Keratinocyte (primary cell): ENCODE data around the gene GPC4. TPM values are rescaled to one million over a fixed set of nuclear protein-coding genes. Genes with fewer than 3 reads are reported as not detected.

Source experiments
- DNase-seq: peaks from one replicate; pipeline ENCODE4 v3.0.0-alpha.2; 2011; ENCODE audit warnings: low read depth, missing footprints, low spot score
- FAIRE-seq: peaks from 2 replicates; lab custom pipeline; 2011; peaks lifted over from hg19 to GRCh38; lab: Jason Lieb, UNC
- H2AFZ ChIP-seq: 2 replicates; pipeline ENCODE4 v1.6.0; 2012; ENCODE audit warnings: low read length, control low read depth, inconsistent platforms; ENCODE audit not compliant: control insufficient read depth
- H3K27ac ChIP-seq: 2 replicates; pipeline ENCODE4 v1.5.1; 2011; ENCODE audit warnings: low read length; ENCODE audit not compliant: control insufficient read depth, insufficient read depth
- H3K27me3 ChIP-seq: 3 replicates; pipeline ENCODE4 v1.6.0; 2011; ENCODE audit warnings: low read length; ENCODE audit not compliant: control insufficient read depth, insufficient read depth; ENCODE audit errors: extremely low read depth
- H3K36me3 ChIP-seq, 2 experiments: 2 replicates in 1 of 2; 3 replicates in 1 of 2; pipeline ENCODE4 v1.5.1; 2011; ENCODE audit warnings: low read length in 2 of 2, mild to moderate bottlenecking in 1 of 2; ENCODE audit not compliant: control insufficient read depth in 2 of 2, insufficient read depth in 2 of 2; ENCODE audit errors: extremely low read depth in 1 of 2
- H3K4me1 ChIP-seq: 3 replicates; pipeline ENCODE4 v1.5.1; 2011; ENCODE audit warnings: low read length; ENCODE audit not compliant: control insufficient read depth, insufficient read depth; ENCODE audit errors: extremely low read depth
- H3K4me2 ChIP-seq: 3 replicates; pipeline ENCODE4 v1.6.0; 2011; ENCODE audit warnings: low read depth, low read length; ENCODE audit not compliant: control insufficient read depth, insufficient read depth; ENCODE audit errors: extremely low read depth
- H3K4me3 ChIP-seq, 3 experiments: fragments of 200-600 bp in 1 of 3; sonication (generic) in 1 of 3; 2 replicates in 2 of 3; 3 replicates in 1 of 3; pipeline ENCODE4 v1.5.1; 2011 to 2016; ENCODE audit warnings: low read length in 3 of 3, mild to moderate bottlenecking in 3 of 3, control low read depth in 2 of 3, inconsistent platforms in 1 of 3, low read depth in 1 of 3, mixed read lengths in 1 of 3, mixed run types in 1 of 3, moderate library complexity in 1 of 3; ENCODE audit not compliant: control insufficient read depth in 2 of 3, insufficient read depth in 2 of 3; ENCODE audit errors: extremely low read depth in 1 of 3
- H3K79me2 ChIP-seq: 2 replicates; pipeline ENCODE4 v1.6.0; 2012; ENCODE audit warnings: low read length; ENCODE audit not compliant: control insufficient read depth, insufficient read depth
- H3K9ac ChIP-seq: 3 replicates; pipeline ENCODE4 v1.6.0; 2011; ENCODE audit warnings: low read length; ENCODE audit not compliant: control insufficient read depth, insufficient read depth; ENCODE audit errors: extremely low read depth
- H3K9me1 ChIP-seq: 3 replicates; pipeline ENCODE4 v1.6.0; 2011; ENCODE audit warnings: low read length; ENCODE audit not compliant: control insufficient read depth, insufficient read depth; ENCODE audit errors: extremely low read depth
- H3K9me3 ChIP-seq: 2 replicates; pipeline ENCODE4 v1.5.1; 2012; ENCODE audit warnings: low read depth, low read length; ENCODE audit not compliant: control insufficient read depth
- H4K20me1 ChIP-seq: 3 replicates; pipeline ENCODE4 v1.6.0; 2011; ENCODE audit warnings: low read length; ENCODE audit not compliant: control insufficient read depth, insufficient read depth; ENCODE audit errors: extremely low read depth
- EZH2 ChIP-seq: IDR thresholded peaks from one replicate; pipeline ENCODE4 v1.6.1; 2012; ENCODE audit warnings: inconsistent platforms, mild to moderate bottlenecking, low read length, moderate library complexity
- dilution Hi-C: fragments of 300-500 bp; cut with MboI; formaldehyde crosslinking; loops from one replicate; pipeline ENCODE4 v1.7.0; 2020; ENCODE audit warnings: low sequenced_read_pairs; ENCODE audit not compliant: extremely low pct_ligation_motif_present
- polyA plus RNA-seq, 5 experiments: library from polyadenylated mRNA; depleted of rRNA in 3 of 5; stranded (reverse) in 3 of 5; stranded (forward) in 1 of 5; unstranded in 1 of 5; fragments of >200 nt; gene quantifications; 1 replicate in 1 of 5; 2 replicates in 3 of 5; 3 replicates in 1 of 5; pipeline versions ENCODE4 v1.2.1 to v1.2.3, GENCODE V29; 2011 to 2012; ENCODE audit warnings: missing spikeins in 2 of 5, low read depth in 1 of 5, low replicate concordance in 1 of 5
- TF ChIP-seq, protein P1 (sequence below), 3 experiments: IDR thresholded peaks in 1 of 3; conservative IDR thresholded peaks in 1 of 3; optimal IDR thresholded peaks in 1 of 3; 2 replicates in 2 of 3; 3 replicates in 1 of 3; pipeline versions ENCODE3 to v1.5.1; 2011; ENCODE audit warnings: low read length in 3 of 3, mild to moderate bottlenecking in 3 of 3, moderate library complexity in 2 of 3, control low read depth in 1 of 3, inconsistent platforms in 1 of 3; ENCODE audit not compliant: insufficient read depth in 2 of 3; ENCODE audit errors: extremely low read depth in 1 of 3

Gene GPC4
- polyA plus RNA-seq, 1 donor (not counting 4 experiments of a cell fraction or from before 2014, with no cell fraction given), result 0.76 TPM

DNA sequence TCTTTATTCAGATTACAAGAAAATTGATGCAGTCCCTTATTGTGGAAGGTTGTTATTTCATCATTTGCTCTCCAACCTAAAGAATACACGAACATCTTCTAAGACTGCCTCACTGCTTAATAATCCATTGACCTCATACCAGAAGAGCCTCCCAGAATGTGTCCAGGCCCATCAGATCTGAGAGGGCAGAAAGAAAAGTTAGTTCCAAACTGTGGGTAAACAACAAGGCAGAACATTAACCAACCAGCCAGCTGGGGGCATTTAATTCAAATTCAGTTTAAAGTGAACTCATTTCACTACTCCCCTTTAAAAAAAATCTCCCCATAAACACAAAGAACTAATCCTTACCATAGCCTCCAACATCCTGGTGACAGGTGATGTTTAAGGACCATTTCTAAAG lies 13.8 kb downstream of the GPC4 start:
- no peak for FAIRE-seq

DNA sequence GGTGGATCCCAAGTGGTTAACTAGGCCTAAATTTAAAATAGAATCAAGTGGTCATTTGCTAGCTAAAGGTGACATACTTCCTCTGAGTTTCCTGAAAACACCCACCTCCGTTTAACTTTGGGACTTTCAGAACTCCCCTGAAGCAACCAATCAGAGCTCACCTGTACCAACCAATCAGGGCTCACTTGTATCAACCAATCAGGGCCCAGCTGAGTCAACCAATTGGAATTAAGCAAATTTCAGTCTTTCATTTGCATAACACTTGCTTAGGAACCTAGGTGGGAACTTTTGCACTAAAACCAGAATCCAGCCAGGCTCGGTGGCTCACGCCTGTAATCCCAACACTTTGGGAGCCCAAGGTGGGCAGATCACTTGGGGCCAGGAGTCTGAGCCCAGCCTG lies 15.9 kb downstream of the GPC4 start:
- H3K27me3 ChIP-seq, result no peaks in the 10 kb centered on the region
- H3K4me2 ChIP-seq, result no peak overlapping the region
- no peaks in the 10 kb centered on the region for H4K20me1 ChIP-seq
- no peak overlapping the region for H2AFZ ChIP-seq
- H3K4me3 ChIP-seq, result no peak overlapping the region
- no peaks in the 10 kb centered on the region for H3K9me3 ChIP-seq
- TF ChIP-seq, protein P1, sequence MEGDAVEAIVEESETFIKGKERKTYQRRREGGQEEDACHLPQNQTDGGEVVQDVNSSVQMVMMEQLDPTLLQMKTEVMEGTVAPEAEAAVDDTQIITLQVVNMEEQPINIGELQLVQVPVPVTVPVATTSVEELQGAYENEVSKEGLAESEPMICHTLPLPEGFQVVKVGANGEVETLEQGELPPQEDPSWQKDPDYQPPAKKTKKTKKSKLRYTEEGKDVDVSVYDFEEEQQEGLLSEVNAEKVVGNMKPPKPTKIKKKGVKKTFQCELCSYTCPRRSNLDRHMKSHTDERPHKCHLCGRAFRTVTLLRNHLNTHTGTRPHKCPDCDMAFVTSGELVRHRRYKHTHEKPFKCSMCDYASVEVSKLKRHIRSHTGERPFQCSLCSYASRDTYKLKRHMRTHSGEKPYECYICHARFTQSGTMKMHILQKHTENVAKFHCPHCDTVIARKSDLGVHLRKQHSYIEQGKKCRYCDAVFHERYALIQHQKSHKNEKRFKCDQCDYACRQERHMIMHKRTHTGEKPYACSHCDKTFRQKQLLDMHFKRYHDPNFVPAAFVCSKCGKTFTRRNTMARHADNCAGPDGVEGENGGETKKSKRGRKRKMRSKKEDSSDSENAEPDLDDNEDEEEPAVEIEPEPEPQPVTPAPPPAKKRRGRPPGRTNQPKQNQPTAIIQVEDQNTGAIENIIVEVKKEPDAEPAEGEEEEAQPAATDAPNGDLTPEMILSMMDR (optimal IDR thresholded peaks at IDR 0.05 in 1 of 3, IDR thresholded peaks at IDR 0.05 in 1 of 3, conservative IDR thresholded peaks at IDR 0.05 in 1 of 3; ENCODE audit: extremely low read depth in 1 of 3, insufficient read depth in 2 of 3, low read length in 3 of 3), result no peak
- no peak for TF ChIP-seq EZH2
- dilution Hi-C loops, result no loop called here
- H3K27ac ChIP-seq, result no peak overlapping the region
- DNase-seq, result no peak
- no peak for FAIRE-seq
- H3K79me2 ChIP-seq, result no peaks in the 10 kb centered on the region
- H3K36me3 ChIP-seq, result no peaks in the 10 kb centered on the region
- no peaks in the 10 kb centered on the region for H3K4me1 ChIP-seq
- no peak overlapping the region for H3K9ac ChIP-seq
- no peaks in the 10 kb centered on the region for H3K9me1 ChIP-seq

More for the DNA sequence above, 13.8 kb downstream of the GPC4 start:
- no peaks in the 10 kb centered on the region for H4K20me1 ChIP-seq
- no peak overlapping the region for H3K4me3 ChIP-seq
- H3K36me3 ChIP-seq, result no peaks in the 10 kb centered on the region
- no peak overlapping the region for H3K27ac ChIP-seq
- TF ChIP-seq EZH2, result no peak
- TF ChIP-seq, protein P1 (optimal IDR thresholded peaks at IDR 0.05 in 1 of 3, IDR thresholded peaks at IDR 0.05 in 1 of 3, conservative IDR thresholded peaks at IDR 0.05 in 1 of 3; ENCODE audit: extremely low read depth in 1 of 3, insufficient read depth in 2 of 3, low read length in 3 of 3), result no peak
- dilution Hi-C loops, result no loop called here
- no peaks in the 10 kb centered on the region for H3K9me1 ChIP-seq
- no peaks in the 10 kb centered on the region for H3K79me2 ChIP-seq
- no peaks in the 10 kb centered on the region for H3K9me3 ChIP-seq
- H2AFZ ChIP-seq, result no peak overlapping the region
- H3K4me2 ChIP-seq, result no peak overlapping the region
- no peak overlapping the region for H3K9ac ChIP-seq
- no peaks in the 10 kb centered on the region for H3K4me1 ChIP-seq
- DNase-seq, result no peak
- no peaks in the 10 kb centered on the region for H3K27me3 ChIP-seq
